Gastroesophageal sphincter (tissue), 4 donors: ENCODE results near the gene SPINK7. TPM values are rescaled to one million over a fixed set of nuclear protein-coding genes. Genes with fewer than 3 reads are reported as not detected.

Experiments used
- ATAC-seq: fragments of 150-250 bp; one replicate; pipeline ENCODE4 v1.9.1; 2016; ENCODE audit warnings: mild to moderate bottlenecking, moderate library complexity
- H3K27ac ChIP-seq, 4 donors: fragments of 200-600 bp; sonication (generic) in 3 of 4; 1 replicate in 3 of 4; 2 replicates in 1 of 4; pipeline ENCODE4 v1.5.1; 2016 to 2019
- H3K27me3 ChIP-seq: fragments of 200-600 bp; sonication (generic); one replicate; pipeline ENCODE4 v1.5.1; 2019
- H3K36me3 ChIP-seq, 2 donors: fragments of 200-600 bp; sonication (generic); one replicate each; pipeline ENCODE4 v1.5.1; 2019; ENCODE audit warnings: control low read depth in 1 of 2
- H3K4me1 ChIP-seq, 3 donors: fragments of 200-600 bp; sonication (generic); 1 replicate in 2 of 3; 2 replicates in 1 of 3; pipeline ENCODE4 v1.5.1; 2016 to 2019; ENCODE audit warnings: control low read depth in 2 of 3
- H3K4me3 ChIP-seq, 2 donors: fragments of 200-600 bp; sonication (generic); one replicate each; pipeline ENCODE4 v1.5.1; 2019; ENCODE audit warnings: mild to moderate bottlenecking in 1 of 2, moderate library complexity in 1 of 2
- H3K9me3 ChIP-seq, 3 donors: fragments of 200-600 bp; sonication (generic); one replicate each; pipeline ENCODE4 v1.5.1; 2017 to 2019; ENCODE audit warnings: control low read depth in 2 of 3
- CTCF ChIP-seq, 4 experiments: fragments of 200-600 bp in 2 of 4; fragments of 450-650 bp in 2 of 4; sonication (generic) in 1 of 4; IDR thresholded peaks; one replicate each; pipeline ENCODE4 v1.5.1; 2017 to 2019; ENCODE audit warnings: antibody characterized with exemption in 4 of 4, mild to moderate bottlenecking in 2 of 4, moderate library complexity in 2 of 4
- EP300 ChIP-seq: sonication (generic); formaldehyde crosslinking; IDR thresholded peaks from one replicate; pipeline ENCODE4 v1.6.1; 2017; ENCODE audit warnings: antibody characterized with exemption, mild to moderate bottlenecking
- POLR2A ChIP-seq, 2 donors: fragments of 450-650 bp; IDR thresholded peaks; one replicate each; pipeline ENCODE4 v1.6.1; 2017; ENCODE audit warnings: antibody characterized with exemption in 2 of 2, mild to moderate bottlenecking in 2 of 2, moderate library complexity in 1 of 2
- POLR2AphosphoS5 ChIP-seq: sonication (generic); formaldehyde crosslinking; IDR thresholded peaks from one replicate; pipeline ENCODE4 v1.6.1; 2017; ENCODE audit warnings: antibody characterized with exemption
- WGBS, 2 donors: methylation state at CpG; one replicate each; pipeline ENCODE4 v1.1.5; 2018; ENCODE audit warnings: low coverage in 1 of 2; 5-methylcytosine and 5-hydroxymethylcytosine counted together
- total RNA-seq, 4 donors: library from RNA; depleted of rRNA; stranded (reverse); fragments of >200 nt; gene quantifications; one replicate each; pipeline ENCODE4 v1.1.0, GENCODE V29; 2016

SPINK7 gene
- total RNA-seq, 4 donors from 2014 or later, result 0.89 to 9.6 TPM; not detected in 2

- no peak overlapping the region for H3K27ac ChIP-seq
- no peaks in the 10 kb centered on the region for H3K4me1 ChIP-seq
- no peak overlapping the region for H3K4me3 ChIP-seq
- no peak for ATAC-seq
- 82 to 87% methylated on average over 3 of the region's 3 CpGs for WGBS, 2 donors
- no peak for TF ChIP-seq EP300
- no peak for TF ChIP-seq CTCF (IDR thresholded peaks at IDR 0.05)
- no peak for TF ChIP-seq POLR2A (IDR thresholded peaks at IDR 0.05)
- TF ChIP-seq POLR2AphosphoS5, result no peak
- no peaks in the 10 kb centered on the region for H3K36me3 ChIP-seq
- H3K27me3 ChIP-seq, result no peaks in the 10 kb centered on the region
- H3K9me3 ChIP-seq, result no peaks in the 10 kb centered on the region
Observed at GRCh38 chr5:148336704-148337435, 24.6 kb downstream of the SPINK7 start.

GRCh38 chr5:148342371-148343045, 30.3 kb downstream of the SPINK7 start:
- Histone ChIP-seq H3K4me1 (no peaks in the 10 kb centered on the region), H3K4me3 (no peak overlapping the region), H3K9me3 (no peaks in the 10 kb centered on the region), H3K27me3 (no peaks in the 10 kb centered on the region), H3K36me3 (no peaks in the 10 kb centered on the region), H3K27ac (no peak overlapping the region)
- TF ChIP-seq POLR2A (IDR thresholded peaks at IDR 0.05), result no peak
- TF ChIP-seq POLR2AphosphoS5, result no peak
- TF ChIP-seq CTCF (IDR thresholded peaks at IDR 0.05), result no peak
- no peak for TF ChIP-seq EP300
- ATAC-seq, result no peak
- 93 to 100% methylated on average over 2 of the region's 2 CpGs for WGBS, 2 donors

- Histone ChIP-seq H3K9me3 (no peaks in the 10 kb centered on the region), H3K27ac (no peak overlapping the region), H3K27me3 (no peaks in the 10 kb centered on the region), H3K4me3 (no peak overlapping the region), H3K4me1 (no peaks in the 10 kb centered on the region), H3K36me3 (no peaks in the 10 kb centered on the region)
- 57% methylated on average over 2 of the region's 2 CpGs; no CpG with 5 or more reads in 1 of the 2 donors for WGBS, 2 donors
- ATAC-seq, result no peak
- TF ChIP-seq CTCF (IDR thresholded peaks at IDR 0.05) (no peak), EP300 (no peak), POLR2AphosphoS5 (no peak), POLR2A (IDR thresholded peaks at IDR 0.05) (no peak)
Observed at GRCh38 chr5:148343046-148343407, 30.8 kb downstream of the SPINK7 start.

GRCh38 chr5:148343603-148344487, 31.6 kb downstream of the SPINK7 start:
- H3K36me3 ChIP-seq, result no peaks in the 10 kb centered on the region
- no peaks in the 10 kb centered on the region for H3K4me1 ChIP-seq
- no peak for ATAC-seq
- 73 to 78% methylated on average over 7 of the region's 7 CpGs for WGBS, 2 donors
- TF ChIP-seq EP300 (no peak), POLR2A (IDR thresholded peaks at IDR 0.05) (no peak), CTCF (IDR thresholded peaks at IDR 0.05) (no peak), POLR2AphosphoS5 (no peak)
- no peak overlapping the region for H3K4me3 ChIP-seq
- no peaks in the 10 kb centered on the region for H3K9me3 ChIP-seq
- H3K27me3 ChIP-seq, result no peaks in the 10 kb centered on the region
- no peak overlapping the region for H3K27ac ChIP-seq
